NCI-H510A treated with DMSO at 0.1 percent for 48 hours (cell line): ENCODE data around the gene SBF1.

Source experiments
- DNase-seq: peaks from one replicate; lab custom pipeline; 2025; lab: John Stamatoyannopoulos, UW

SBF1 gene

DNA sequence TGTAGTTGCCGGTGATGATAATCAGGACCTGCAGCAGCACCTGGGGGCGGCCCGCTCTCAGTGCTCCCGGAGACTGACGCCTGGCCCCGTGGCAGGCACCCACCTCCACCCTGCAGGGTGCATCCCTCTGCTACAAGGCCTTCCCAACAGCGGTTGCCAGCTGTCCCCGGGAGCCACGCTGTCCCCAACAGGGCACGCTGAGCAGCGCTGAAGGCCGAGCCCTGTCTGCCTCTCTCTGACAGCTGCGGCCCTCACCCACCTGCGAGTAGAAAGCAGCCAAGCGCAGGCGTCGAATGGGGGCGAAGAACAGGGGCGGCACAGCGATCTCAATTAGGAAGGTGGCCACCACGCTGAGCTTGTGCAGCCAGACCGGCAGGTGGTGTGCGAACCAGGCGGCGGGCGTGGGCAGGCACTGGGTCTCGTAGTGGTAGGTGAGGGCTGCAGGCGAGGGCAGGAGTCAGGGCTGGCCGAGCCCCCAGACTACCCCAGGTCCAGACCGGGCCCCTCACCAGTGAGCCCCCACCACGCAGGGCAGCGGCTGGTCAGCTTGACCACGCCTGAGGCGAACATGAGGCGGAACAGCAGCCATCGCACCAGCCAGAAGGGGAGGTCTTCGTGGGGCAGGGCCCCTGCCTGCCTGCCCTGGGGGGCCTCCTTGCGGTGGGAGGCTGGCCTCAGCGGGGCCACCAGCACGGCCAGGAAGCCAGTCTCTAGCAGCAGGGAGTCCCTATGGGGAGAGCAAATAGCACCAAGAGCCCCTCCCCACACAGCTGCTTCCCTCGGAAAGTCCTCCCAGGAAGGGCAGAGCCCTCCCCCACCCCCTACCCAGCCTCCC, 31.2 kb upstream of the SBF1 start:
- no peak for DNase-seq

DNA sequence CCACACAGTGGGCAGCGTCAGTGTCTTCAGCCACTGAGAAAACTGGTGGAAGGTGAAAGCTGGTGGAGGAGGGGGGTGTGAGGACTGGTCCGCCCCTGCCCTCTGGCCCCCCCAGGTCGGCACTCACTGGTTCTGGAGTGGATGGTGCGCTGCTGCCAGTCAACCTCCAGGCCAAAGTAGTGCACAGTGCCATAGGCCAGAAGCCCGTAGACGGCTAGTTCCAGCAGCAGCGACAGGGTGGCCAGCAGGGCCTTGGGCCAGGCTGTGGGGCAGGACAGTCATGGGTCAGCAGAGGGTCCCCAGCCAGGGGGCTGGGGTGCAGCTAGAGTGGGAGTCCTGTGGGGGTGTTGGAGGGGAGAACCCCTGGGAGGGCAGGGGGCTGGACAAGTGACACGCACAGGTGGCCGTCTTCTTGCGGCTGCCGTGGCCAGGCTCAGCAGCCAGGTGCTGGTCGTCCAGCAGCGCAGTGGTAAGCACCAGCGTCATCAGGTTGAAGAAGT, 30.5 kb upstream of the SBF1 start:
- DNase-seq = no peak

DNA sequence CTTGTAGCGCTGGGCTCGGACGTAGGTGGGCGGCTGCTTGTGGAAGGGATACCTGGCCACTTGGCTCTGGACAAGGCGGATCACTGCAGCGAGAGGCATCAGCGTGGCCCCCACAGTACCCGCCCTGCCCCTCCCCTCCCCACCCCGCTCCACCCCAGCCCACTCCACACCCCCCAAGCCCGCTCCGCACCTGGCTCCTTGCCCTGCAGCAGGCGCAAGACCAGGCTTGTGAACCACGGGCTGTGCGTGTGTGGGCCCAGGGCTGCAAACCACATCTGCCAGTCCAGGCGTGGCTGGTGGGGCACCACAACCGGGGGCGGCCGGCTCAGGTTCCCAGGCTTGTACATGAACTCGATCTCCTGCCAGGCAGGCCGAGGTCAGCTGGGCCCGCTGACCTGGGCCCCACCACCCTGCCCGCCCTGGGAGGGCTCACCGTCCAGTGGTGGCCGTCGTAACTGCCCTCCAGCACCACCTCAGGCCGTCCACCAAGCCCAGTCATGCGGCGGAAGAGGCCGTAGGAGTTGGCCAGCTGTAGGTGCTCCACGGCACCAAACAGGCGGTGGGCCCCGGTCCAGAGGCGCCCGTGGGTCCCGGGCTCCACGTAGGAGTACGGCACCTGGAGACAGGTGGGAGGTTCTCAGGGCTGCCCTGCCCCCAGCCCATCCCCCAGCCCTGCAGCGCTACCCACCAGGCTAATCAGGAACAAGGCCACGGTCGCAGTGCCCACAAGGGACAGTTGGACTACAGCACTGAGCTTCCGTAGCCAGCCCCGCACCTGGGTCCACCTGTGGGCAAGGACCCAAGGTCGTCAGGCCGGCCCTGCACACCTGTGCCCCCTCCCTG, 29.8 kb upstream of the SBF1 start:
- no peak for DNase-seq

DNA sequence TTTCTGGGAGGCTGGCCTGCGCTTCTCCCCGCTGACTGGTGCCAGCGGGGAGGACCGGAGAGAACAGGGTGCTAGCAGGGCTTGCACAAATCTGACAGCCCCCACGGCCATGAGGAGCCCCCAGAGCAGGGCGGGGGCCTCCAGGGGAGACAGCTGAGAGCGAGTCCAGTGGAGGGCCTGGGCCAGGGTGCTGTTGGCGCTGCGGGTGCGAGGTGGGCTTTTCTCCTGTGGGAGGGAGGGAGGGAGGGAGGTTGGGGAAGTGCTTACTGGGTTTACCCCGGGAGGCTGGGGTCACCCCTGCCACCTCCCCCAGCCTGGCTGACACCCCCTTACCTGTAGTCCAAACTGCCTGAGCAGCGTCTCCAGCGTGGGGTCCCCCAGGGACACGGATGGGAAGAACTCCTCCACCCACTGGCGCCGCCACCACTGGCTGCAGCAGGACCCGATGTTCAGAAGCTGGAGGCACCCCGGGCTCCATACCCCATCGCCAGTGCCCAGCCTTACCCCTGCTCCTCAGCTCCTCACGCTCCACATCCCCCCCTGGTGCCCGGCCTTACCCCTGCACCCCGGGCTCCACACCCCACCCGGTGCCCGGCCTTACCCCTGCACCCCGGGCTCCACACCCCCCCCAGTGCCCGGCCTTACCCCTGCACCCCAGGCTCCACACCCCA, 28.8 kb upstream of the SBF1 start:
- DNase-seq = no peak

DNA sequence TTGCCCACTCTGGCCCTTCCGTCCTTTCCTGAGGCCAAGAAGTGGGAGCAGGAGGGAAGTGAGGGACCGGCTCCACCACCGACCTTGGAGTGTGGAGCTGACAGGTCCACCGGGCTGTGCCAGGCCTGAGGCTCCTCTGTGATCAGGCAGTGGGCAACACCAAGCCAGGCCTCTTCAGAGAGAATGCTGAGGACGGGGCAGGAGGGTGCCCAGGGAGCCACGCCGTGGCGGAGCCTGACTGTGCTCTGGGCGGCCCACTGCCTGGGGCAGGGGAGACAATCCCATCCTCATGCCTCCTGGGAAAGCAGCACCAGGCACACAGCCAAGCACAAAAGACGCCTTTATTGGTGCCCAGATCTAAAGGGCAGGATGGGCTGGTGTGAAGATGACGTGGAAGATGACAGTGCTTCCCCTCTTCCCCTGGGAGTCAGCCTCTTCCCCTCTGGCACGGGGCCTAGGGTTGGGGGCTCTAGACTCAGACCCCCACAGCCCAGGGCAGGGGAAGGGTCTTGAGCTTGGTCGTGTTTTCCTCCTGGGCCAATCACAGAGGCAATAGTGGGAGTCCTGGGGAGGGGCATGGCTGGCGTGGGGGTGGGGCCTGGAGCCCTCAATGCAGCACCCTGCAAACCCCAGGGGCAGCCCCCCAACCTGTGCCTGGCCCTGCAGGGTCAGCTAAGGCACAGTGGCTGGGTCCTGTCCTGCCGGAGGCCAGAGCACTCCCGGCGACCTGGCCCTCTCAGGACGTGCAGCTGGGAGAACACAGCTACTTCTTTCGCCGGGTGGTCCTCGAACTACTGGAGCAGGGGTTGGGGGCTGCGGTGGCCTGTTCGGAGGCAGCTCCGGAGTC, 28.0 kb upstream of the SBF1 start:
- no peak for DNase-seq

DNA sequence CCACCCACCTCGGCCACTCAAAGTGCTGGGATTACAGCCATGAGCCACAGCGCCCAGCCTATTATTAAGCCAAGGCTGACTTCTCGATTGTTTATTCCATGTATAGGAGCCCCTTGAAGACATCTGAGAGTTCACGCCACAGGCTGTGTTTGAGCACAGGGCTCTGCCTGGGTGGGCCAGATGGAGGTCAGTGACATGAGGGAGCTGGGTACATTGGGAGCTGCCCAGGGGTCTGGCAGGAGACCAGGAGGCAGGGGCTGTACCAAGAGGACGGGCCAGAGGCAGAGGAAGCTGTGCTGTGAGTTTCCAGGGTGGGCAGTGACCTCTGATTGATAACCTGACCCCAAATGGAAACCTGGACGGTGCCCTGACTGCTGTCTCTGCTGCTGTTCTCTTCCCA, 27.3 kb upstream of the SBF1 start:
- no peak for DNase-seq

DNA sequence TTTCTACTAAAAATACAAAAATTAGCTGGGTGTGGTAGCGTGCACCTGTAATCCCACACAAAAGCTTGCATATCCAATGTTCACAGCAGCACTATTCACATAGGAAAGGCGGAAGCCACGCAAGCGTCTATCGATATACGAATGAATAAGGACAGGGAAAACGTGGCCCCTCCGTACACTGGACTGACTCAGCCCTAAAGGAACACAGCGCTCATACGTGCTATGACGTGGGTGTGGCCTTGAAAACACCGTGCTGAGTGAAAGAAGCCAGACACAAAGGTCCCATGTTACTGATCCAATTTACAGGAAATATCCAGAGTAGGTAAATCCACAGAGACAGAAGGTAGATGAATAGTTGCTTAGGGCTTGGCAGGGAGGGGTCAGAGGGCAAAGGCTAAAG, 25.6 kb upstream of the SBF1 start:
- DNase-seq = no peak

DNA sequence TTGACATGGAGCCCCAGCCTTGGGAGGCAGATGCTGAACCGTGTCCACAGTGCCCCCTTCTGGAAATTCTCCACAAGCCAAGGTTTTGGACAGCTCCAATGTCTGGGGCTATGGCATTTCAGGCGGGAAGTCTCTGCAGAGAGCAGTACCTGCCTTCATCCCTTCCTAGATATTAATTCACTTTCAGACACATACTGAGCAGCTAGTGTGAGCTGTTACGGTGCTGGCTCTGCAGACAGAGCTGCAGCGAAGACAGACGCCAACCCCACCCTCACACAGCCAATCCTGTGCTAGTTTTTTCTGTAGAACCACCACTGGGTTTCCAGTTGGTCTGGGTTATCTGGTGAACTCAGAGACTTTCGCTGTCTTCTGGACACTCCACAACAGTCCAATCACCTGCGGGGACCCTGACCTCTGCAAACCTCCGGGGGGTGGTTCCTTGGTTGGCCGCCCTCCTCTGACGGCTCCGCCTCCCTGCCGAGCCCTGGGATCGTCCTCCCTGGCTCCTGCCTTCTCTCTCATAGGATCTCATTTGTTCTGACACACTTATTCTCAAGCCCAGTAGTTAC, 23.6 kb upstream of the SBF1 start:
- DNase-seq = peak; percentile 68

DNA sequence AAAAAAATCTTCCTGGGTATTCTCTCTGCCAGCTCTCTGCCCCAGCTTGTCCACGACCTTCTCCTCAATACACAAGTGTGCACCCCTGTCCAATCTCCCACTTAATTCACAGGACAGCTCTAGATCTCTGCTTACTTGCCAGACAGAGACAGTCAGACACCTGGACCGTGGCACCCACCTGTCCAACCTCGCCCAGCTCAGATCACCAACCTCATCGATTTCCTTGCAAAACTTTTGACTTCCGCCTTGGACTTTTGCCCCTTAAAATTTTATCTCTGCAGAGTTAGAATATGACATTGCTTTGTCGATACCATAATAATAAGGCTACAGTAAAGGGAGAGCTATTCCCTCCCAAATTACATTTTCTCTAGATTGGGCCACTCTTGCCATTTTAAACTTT, 22.3 kb upstream of the SBF1 start:
- DNase-seq = no peak

DNA sequence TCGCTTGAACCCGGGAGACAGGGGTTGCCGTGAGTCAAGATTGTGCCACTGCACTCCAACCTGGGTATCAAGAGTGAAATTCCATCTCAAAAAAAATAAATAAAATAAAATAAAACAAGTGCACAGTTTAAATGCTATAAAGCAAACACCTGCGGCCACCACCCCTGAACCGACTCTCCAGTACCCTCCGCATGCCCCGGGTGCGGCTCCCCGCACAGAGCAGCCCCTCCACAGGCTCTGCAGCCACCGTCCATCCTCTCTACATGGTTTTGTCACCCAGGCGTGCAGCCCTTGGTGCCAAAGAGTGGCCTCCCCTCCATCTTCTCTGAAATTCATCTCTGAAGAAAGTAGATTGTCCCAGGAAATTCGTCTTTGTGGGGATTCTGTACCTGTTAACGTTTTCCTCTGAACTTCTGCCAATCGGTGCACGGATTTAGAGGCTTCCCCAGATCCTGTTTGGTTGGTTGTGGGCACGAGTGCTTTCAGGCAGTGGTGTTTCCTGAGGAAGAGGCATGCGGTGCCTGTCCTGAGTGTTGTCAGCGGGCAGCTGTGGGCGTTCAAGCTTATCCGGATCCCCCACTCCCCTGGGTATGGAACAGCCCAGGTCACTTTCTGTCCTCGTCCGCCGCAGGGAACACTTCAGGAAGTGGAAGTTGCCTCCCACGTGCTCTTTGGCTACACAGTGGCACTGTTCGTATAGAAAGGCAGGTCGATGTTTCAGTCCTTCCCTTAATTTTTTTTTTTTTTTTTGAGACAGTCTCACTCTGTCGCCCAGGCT, 15.9 kb upstream of the SBF1 start:
- no peak for DNase-seq

DNA sequence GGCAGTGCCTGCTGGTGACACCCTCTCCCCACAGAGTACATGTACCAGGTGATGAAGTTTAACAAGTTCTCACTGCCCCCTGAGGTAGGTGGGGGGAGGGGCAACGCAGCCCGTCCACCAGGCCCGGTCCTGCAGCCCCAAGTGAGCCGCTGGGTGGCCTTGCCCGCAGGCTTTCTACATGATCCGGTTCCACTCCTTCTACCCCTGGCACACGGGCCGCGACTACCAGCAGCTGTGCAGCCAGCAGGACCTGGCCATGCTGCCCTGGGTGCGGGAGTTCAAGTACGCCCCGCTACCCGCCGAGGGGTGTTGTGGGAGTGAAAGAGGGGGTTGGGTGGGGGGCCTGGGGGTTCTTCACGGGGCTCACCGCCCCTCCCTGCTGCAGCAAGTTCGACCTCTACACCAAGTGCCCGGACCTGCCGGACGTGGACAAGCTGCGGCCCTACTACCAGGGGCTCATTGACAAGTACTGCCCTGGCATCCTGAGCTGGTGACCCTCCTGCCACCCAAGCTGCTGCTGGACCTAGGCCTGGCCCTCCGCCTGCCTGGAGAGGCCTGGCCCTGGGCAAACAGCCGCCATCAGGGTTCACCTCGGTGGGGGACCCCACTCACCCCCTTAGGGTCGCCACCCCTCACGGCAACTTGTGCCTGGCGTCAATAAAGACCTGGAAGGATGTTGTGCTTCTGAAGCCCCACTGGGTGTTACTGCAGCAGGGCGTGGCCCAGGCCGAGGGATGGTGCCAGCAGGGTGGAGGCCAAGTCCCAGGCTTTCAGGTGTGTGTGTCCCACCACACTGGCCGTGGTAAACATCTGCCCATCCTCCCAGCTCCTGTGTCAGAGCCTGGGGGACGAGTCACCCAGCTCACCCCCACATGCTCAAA, 14.8 kb upstream of the SBF1 start:
- DNase-seq = no peak

DNA sequence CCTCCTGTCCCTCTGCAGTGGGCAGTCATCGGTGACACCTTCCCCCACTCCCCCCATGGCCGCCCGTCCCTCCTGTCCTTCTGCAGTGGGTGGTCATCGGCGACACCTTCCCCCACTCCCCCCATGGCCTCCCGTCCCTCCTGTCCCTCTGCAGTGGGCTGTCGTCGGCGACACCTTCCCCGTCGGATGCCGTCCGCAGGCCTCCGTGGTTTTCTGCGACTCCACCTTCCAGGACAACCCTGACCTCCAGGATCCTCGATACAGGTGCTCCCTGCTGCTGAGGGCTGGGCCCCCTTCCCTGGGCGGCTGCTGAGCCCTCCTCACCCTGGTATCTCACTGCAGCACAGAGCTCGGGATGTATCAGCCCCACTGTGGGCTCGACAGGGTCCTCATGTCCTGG, 14.1 kb upstream of the SBF1 start:
- no peak for DNase-seq

DNA sequence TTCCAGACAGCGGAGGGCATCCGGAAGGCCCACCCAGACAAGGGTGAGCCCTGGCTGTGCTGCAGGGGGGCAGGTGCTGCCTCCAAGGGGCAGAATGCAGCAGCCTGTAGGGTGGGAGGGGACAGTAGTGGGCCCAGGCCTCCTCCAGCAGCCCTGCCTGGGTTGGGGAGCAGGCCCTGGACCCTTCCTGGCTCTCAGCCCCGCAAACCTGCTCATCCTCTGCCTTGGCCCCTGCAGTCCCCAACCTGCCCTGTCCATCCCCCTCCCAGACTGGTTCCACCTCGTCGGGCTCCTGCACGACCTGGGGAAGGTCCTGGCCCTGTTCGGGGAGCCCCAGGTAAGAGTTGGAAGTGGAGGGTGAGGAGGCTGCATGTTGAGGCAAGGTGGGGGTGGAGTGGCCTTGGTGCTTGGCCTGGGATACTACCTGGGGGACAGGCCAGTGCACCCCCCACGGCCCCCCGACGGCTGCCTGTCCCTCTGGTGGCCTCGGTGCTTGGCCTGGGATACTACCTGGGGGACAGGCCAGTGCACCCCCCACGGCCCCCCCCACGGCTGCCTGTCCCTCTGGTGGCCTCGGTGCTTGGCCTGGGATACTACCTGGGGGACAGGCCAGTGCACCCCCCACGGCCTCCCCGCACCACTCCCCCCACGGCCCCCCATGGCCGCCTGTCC, 13.3 kb upstream of the SBF1 start:
- no peak for DNase-seq

DNA sequence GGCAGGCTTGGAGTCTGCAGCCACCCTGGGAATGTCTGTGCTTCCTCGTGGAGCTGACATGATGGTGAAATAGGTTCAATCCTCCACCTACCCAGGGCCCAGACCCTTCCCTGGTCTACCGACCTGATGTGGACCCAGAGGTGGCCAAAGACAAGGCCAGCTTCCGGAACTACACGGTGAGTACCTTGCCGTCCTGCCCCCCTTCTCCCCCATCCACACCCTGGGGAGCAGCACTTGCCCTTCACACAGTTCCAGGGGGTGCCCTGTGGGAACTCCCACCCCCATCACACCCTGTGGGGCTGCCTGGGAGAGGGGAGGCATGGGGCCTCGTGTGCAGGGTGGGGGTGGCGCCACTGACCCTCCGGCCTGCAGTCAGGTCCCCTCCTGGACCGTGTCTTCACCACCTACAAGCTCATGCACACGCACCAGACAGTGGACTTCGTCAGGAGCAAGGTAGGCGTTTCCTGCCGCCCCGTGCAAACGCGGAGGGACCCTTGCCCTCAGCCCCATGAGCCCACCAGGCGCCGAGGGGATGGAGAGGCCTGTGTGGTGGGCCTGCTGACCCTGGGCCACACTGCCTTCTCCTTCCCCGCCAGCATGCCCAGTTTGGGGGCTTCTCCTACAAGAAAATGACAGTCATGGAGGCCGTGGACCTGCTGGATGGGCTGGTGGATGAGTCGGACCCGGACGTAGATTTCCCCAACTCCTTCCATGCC, 12.6 kb upstream of the SBF1 start:
- DNase-seq = no peak

DNA sequence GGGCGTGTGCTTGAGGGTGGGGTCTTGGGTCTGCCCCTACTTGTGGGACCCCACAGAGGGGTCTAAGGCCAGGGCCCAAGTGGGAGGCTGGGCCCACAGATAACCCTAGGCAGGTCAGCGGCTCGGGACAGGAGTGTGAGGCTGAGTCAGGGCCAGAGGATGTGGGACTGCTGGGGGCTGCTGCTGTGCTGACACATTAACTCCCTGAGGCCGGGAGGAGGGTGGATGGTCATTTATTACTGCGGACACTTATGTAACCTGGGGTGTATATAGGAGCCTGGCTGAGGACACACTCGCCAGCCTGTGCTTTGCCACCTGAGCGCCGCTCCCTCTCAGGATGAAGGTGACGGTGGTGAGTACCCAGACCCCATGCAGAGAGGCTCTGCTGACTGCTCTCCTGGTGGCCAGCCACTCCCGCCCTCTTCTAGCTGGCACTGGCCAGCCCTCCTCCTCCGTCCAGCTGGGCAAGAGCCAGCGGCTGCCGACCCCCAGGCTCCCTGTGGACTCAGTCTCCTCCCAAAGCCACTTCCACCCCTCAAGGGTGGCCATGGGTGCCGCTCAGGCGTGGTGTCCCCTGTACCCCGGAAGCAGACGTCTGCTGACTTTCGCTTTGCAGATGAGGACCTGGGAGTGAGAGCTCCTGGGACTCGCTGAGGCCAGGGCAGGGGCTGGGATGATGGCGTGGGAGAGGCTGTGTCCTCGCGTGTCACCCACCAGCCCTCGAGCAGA, 11.9 kb upstream of the SBF1 start, which contains the start of gene MIOX:
TSS of gene MIOX (plus strand) at position 299 of the 729 bp plus-strand sequence. CDS start at position 338, 39 bp downstream.
- DNase-seq = peak; percentile 5

DNA sequence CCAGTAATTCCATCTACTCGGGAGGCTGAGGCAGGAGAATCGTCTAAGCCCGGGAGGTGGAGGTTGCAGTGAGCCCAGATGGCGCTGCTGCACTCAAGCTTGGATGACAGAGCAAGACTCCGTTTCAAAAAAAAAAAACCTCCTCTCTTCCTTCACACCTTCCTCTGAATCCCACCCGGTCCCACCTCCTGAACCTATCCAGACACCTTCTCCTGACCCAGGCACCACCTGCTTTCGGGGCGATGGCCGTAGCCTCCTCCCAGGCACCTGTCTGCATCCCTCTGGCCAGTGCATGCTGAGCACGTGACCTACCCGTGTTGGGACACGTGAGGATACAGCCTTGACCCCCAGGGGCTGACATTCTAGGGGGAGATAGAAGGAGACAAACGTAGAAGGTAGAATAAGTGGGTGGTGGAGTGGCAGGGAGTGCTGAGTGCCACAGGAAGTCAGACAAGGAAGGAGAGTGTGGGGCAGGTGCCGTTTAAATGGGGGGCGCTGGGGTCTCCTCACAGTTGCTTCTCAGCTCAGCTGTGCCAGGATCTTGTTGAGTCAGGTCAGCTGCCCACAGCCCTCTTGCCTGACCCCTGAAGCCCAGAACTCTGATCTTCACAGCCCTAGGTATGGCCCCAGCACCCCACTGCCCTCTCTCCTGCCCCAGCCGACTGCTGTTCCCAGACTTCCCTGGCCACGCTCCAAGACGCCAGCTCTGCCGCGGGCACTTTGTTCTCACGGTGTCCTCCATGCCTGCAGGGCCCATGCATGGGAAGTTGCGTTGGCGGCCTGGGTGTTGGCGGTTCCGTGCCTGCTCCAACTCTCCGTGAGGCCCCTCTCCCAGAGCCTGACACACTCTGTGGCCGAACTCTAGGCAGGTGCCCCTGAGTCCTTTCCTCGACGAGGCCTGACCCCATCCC, 10.6 kb upstream of the SBF1 start:
- no peak for DNase-seq
